GM21381 (cell line): Measurements from ENCODE around the gene MPRIP.

Experiments
- ATAC-seq: cut with Tn5 transposase; IDR thresholded peaks from one replicate; pipeline ENCODE4 v1.9.1; 2021; ENCODE audit warnings: mild to moderate bottlenecking, moderate library complexity; ENCODE audit not compliant: unreplicated experiment

Gene MPRIP

DNA sequence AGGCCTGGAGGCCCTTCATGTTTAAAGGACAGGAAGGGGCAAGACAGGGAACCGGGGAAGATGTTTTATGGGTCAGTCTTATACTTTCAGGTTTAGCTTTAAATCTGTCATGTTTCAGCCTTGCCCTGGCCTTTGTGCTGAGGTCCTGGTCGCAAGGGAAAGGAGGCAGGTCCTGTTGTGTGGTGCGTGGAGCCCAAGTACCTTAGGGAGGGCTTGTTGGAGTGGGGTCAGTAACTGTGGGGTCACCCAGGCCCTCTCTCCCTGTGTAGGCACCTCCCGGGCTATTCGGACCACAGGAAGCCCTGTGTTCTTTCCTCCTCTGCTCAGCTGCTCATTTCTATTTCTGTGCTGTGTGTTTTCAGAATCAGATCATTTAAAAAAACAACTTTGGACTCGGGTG, 42.7 kb downstream of the MPRIP start:
- ATAC-seq, result no peak

DNA sequence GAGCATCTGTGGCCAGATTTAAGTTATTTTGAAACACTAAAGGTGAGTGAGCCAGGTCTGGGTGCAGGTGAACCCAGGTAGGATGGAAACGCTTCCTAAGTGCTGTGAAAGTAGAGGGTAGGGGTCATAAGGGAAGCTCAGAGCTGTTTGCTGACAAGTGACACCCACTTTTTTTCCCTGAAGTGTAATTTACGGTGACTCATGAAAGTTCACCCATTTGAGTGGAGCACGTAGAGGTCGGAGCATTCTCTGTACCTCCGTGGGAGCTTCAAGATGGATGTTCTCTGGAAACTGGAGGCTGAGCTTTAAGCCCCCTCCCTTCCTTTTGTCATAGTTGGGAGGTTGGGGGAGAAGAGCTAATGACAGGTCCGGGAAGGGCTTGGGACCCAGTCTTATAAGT, 44.3 kb downstream of the MPRIP start:
- ATAC-seq, result no peak

DNA sequence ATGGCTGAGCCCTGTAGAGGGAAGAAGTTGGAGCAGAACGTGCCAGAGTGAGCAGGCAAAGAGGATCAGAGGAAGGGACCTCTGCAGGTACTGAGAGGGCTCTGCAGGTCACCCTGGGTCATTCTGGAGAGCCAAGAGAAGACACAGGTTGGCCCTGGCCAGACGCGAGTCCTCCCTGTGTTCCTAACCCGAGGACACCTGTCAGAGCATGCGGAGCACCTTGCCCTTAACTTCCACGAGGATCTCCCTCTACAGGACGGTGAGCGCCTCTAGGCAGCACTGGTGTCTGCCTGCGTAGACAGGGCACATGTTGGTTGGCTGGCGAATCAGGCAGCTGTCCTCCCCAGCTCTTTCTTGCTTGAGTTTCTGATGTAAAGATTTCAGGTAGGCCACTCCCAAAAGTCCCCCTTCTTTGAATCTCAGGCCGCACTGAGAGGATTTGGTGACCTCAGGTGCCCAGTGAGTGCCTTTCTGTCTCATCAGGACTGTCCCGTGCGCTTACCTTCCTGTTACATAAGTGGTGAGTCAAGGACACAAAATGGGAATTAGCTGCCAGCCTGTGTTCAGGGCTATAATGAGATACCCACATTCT, 45.3 kb downstream of the MPRIP start:
- no peak for ATAC-seq

DNA sequence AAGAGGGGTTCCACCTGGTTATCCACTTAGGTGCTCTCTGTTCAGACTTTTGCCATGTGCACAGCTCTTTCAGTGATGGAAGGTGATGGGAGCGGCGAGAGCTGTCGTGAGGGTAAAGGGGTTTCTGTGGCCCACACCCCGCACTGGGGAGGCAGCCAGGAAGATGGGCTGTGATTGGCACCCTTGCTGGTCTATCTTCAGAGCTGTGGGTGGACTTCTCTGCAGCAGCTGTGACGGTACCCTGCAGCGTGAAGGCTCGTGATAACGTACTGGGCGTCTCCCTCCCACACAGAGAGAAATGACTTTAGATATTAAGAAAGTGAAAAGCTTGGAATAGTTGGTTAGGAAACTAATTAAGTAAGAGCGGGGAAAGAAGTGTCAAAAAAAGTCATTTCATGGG, 45.8 kb downstream of the MPRIP start:
- no peak for ATAC-seq

DNA sequence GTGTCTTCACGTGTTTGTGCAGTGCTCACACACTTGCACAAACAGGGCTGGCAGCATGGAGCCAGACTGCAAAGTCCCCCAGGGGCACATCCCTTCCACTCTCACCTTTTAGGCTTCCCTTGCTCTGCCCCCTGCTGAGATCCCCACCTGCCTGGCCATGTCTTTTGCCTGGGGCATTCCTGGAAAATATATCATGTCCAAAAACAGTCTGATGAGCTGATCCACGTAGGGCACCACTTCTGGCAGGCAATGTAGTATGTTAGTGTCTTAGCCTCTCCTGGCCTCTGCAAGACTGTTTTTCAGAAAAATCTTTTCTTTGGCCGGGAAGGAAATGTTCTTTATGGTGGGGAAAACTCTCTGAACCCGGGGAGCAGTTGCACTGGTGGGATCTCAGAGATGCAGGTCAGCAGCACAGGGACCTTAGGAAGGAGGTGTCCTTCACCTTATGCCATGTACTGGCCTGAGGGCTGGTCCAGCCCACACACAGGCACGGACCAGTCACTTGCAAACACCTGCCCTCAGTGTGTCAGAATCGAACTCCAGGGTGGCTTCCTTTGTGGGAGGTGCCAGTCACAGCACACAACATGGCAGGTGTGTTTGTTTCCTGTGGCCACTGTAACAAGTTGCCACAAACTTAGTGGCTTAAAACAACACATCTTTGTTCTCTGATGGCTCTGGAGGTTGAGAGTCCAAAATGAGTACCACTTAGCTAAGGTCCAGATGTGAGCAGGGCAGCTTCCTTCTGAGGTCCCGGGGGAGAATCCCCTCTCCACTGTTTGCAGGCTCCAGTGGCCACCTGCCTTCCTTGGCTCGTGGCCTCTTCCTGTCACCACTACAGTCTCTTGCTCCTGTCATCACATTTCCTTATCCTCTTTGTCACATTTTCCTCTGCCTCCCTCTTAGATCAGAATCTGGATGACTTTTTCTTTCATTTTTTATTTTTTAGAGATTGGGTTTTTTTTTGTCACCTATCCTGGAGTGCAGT, 46.6 kb downstream of the MPRIP start:
- no peak for ATAC-seq

DNA sequence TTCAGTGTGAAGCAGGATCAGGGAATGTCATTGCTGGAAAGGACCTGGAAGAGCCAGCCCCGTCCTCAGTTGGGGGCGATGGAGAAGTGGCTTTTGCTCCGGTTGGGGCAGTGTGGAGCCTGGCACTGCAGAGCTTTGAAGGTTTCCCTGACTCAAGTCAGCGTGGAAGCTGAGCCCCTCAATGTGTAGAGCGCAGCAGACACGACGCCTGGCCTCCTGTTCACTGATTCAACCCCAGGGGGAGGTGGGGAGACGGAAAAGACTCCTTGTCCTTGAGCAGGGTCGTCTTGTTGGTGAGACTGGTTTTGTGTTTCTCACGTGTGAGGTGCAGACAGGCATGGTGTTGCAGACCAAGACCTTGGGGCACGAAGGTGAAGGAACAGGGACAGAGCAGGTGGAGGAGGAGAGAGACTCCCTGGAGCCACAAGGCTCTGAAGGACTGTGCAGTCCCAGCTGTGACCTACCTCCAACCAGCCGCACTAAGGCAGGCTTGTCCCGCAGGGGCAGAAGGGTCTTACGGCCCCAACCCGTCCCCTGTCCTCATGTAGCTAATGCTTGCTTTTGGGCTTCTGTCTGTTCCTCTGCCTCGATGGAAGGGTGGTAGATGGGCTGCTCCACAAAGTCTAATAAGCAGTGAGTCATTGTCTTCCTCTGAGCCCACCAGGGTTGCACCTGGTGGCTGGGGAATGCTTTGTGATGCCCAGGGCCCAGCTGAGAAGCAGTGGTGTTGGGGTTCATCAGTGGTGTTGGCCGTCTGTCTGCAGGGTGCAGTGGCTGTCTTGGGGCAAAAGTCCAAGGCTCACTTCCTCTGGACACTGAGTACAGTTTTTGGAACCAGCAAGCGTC, 47.8 kb downstream of the MPRIP start:
- ATAC-seq, result no peak

DNA sequence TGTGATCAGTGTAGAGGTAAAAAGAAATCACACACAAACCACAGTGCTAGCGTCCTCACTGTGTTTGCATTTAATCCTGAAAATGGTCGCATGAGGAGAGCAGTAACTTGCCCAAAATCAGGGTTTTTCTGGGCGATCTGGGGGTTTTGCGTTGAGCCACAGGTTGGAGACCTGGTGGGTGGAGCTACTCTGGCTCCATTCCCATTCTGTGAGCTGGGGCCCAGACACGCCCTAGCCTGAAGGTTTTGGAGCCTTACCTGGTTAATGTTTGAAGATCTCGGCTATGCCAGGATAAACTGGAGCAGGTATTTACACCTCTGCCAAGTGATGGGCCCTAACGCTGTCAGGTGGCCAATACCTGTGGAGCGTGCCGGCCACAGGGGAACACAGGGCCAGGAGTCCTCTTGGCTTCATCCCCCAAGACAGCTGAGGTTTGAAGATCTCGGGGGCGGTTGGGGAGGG, 48.4 kb downstream of the MPRIP start:
- ATAC-seq, result no peak

DNA sequence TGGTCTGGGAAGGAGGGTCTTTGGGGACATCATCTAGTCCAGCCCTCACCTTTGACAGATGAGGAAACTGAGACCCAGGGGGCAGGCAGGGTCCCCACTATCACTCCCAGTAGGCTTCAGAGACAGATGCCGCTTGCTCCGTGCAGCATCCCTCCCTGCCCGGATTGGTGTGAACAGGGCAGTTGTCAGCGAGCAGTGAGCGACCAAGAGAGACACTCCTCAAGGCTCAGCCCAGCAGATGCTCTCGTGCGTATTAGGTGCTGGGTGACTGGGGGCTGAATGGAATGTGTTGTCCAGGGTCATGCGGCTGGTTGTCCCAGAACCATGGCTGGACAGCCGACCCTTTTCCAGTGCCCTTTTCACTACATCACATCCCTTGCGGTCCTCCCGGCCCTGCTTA, 49.0 kb downstream of the MPRIP start:
- no peak for ATAC-seq

DNA sequence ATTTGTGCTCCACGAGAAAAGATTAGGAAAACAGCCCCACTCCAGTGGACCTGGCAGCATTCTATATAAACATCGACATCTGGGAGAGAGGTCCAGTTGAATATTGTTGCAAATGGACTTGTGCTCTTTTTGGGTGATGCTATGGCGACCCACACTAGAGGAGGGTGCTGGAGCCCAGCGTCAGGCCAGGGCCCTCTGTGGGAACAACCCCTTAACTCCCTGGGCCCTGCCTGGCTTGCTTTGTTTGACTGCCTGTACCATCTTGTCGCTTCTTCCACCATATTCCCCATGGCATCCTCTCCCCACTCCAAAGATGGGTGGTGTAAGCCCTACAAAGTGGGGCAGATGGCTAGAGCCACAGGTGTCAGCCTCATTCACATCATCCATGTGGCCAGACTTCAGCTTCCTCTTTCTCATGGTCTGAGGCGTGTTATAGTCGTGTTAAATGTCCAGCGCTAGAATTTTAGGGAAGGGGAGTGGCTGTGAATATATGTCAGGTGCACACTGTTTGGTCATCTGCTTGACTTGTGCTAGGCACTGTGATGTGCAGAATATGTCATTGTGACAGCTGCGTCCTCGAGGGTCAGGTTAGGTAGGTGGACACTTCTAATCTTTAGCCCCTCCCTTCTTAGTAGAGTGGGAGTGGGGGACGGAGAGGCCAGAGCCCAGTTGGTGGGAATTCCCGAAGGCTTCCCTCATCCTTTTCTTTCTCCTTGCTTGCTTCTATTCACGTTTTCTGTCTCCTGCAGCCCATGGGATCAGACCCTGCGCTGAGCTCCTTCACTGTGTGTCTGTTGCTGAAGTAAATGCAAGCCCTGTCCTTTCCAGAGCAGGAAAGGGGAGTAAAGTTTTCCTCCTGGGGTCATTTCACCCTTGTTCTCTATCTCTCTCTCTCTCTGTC, 49.8 kb downstream of the MPRIP start:
- no peak for ATAC-seq

DNA sequence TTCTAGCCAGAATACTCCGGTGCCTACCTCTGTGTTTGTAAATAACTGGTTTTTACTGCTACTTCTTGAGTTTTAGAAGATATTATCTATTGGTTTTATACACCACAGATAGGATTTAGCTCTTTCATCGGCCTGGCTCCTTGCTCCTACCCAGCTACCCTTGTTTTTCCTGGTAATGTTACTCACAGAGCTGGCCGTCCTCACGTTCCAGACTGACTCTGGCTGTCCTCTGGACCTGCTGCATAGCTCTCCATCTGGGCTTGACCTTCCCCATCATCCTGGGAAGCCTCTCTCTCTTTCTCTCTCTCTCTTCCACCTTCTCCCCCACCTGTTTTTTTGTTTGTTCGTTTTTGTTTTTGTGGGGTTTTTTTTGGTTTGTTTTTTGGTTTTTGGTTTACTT, 51.5 kb downstream of the MPRIP start:
- ATAC-seq, result no peak

DNA sequence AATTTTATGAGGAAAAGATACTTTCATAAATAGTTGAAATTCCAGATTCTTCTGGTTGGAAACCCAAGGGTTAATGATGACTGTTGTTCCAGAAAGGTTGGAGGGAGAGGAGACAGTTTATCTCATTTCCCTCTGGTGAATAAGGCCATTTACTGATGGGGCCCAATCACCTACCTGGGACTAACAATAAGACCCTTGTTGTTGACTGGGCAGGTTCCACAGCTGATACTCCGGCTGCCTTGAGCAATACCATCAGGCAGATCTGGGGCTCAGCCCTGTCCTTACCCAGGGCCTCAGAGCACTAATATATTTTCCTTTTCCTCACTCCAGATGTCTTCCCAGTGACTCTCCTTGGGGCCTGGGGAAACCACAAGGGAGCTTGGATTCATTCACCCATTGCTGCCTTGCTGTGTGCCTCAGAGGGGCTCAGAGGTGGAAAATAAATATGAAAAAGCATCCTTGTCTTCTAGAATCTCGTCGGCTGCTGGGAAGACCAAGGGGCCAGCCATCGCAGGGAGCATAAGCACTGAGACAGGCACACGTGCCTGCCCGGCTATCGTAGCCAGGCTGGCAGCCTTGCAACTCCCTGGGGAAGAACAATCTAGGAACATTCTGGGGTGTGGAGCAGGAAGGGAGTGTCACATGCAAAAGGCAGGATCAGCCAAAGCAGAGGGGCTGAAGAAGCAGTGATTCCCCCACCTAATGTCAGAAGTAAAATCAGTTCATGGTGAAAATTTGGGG, 54.4 kb downstream of the MPRIP start:
- ATAC-seq, result no peak

DNA sequence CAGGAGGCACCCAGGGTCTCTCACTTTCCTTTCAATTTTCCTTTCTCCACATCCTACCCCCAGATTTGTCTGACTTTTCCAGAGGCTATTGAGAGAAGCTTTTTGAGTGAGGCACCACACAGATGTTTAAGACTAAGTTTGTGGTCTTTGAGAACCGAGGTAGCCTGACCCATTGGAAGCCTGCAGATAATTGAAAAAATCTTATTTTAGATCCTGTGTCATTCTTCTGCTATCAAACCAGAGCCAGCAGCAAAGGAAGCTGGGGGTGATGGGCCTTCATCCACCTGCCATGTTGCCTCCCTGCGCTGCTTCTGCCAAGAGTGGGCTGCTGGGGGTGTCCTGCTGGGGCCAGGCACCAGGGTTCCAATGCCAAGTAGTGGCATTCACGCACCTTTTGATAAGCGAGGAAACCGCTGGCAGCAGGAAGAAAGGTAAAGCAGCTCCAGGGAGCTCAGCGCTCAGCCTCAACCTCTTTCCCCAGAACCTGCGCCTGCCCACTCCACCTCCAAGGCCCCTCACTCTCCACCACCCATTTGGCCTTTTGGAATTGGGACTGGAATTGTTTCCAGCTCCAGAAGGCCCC, 55.6 kb downstream of the MPRIP start:
- ATAC-seq, result no peak

DNA sequence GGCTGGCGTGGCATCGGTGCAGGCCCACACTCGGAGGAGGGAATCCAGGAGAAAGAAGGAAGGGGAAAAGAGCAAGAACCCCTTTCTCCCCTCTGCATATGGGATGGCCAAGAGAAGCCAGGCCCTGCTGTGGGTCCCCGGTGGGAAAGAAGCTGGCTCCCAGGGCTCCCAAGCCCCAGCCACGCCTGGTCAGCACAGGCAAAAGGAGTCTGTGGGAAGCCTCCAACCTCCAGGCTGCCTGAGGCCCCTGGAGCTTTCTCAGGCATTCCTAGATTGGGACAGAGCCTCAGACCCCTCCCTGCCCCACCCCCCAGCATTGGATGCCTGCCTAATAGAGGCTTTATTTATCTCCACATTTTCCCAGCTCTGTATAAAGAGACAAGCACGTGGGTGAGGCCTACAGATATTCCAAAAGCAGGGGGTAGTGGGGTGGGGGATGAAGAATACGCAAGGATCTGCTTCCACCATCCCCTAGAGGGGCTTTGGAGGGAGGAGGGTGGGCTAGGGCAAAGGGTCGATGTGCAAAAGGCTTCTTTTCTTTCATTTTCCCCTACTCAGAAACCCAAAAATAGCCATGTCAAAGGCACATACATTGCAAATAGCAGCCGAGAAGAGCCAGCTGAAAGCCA, 56.4 kb downstream of the MPRIP start:
- no peak for ATAC-seq

DNA sequence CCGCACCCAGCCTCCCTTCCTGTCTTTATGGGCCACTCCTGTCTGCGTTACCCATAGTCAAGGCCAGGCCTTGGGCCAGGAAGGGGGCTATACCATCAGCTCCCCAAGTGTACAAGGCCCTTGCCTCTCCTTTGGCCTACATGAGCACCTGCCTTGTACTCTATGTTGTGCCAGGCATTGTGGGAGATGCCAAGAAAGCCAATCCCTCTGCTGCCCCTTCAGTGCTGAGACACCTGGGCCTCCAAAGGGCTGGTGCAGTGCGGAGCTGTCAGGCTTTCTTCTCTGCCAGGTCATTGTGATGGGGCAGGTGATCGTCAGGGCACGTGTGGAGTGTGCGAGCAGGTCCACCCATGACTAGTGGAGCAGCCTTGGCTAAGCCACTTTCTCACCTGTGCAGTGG, 59.9 kb downstream of the MPRIP start:
- ATAC-seq, result no peak

DNA sequence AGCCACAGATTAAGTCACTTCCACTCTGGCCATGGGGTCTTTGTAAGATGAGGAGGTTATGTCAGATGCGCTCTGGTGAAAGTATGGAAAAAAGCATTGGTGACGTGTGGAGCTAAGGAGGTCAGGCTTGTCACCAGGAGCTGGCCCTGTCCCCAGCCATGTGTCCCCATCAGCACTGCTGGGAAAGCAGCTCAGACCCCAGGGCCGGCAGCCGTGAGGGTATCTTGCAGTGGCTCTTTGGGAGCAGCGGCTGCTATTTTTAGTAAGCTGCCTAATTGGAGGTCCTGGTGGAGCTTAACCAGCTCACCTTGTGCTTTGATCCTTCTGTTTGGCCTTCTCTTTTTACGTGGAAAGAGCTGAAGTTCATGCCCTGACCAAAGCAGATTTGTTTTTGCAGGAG, 60.9 kb downstream of the MPRIP start:
- no peak for ATAC-seq

DNA sequence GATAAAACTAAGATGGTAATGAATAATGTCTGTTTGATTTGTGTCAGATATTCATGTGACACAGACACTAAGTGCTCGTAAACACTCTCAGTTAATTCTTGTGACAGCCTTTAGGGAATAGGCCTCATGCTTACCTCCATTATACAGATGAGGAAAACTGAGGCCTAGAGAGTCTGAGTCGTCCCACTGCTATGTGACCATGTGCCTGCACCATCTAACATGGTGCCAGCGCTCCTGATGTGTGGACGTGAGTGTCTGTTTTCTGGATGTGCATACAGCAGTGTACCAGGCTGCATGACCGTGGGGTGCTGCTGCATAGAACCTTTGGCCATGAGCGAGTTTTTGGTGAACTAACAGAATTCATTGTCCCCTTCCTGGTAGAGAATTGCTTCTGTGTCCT, 61.8 kb downstream of the MPRIP start:
- ATAC-seq, result no peak

DNA sequence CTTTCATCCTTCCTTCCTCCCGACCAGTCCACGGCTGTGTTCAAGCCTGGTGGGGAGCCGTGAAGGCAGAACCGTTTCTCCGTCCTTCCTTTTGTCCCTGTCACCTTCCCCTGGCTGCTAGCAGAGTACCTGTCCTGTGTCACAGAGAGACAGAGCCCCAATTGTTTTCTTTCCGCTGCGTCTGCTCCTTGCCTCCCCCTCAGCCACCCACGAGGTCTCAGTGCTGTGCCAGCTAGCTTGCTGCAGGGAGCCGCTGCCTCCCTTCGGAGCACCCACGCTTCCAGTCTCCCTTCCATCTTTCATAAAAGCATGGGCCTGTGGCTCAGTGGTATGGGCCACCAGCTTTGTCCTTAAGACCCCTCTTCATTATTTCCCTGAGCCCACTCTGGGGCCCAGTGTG, 62.2 kb downstream of the MPRIP start:
- no peak for ATAC-seq

DNA sequence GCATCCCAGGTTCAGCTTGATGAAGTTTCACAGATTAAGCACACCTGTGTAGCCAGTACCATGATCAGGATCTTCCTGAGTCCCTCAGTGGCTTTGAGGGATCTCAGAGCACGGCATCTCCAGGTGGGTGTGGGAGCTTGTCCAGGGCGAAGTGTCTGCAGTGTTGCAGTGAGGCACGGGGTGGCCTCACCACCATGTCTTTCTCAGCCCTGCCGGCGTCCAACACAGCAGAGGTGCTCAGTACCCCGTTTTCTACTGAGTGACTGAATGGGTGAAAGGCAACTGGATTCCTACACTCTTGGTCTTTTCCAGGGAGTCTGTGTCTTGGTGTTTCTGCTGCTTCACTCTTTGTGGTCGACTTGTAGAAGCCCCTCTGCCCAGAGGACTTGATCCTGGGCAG, 63.7 kb downstream of the MPRIP start:
- ATAC-seq, result no peak

DNA sequence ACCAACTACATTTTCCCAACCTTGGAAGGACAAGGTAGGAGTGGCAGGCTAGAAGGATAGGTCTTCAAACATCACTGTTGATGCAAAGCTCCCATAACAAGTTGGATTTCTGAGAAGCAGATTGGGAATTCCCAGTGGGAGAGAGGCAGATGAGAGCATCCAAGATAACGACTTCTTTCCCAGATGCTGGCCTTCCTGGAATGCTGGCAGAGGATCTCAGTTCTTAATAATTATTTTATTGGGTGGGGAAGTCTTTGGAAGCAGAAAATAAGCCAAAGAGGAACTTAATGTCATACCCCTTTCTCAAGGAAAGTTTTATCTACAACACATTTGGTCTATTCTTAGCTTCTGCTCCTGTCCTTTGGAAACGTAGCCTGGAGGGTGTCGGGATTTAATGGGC, 64.5 kb downstream of the MPRIP start:
- no peak for ATAC-seq
